ENCODE results near the gene DIP2C.

DNA sequence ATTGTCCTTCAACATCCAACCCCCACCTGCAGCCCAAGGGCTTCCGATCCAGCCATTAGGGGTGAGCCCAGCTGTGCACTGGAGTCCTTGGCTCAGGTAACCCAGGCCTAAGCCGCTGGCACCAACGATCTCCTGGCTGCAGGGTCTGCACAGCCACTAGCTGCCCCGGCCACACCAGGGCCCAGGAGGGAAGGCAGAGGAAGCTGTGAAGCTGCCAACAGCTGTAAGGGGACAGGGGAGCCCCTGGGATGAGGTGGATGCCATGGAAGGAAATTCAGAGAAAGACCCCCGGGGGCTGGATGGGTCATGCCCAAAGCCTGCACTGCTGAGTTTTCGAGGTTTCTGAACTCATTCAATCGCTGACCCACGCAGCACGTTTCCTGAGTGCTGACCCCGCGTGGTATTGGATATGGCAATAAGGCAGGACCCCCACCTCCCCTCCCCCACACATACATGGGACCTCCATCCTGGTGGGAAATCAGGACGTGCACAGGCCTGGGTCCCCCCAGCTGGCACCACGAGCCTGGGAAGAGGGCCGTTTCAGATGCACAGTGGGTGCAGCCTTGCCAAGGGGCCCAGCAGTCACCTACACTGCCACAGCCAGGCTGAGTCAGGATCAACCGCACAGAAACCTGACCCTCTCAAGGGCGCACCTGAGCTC lies 170.3 kb downstream of the DIP2C start:
- TF ChIP-seq, protein P1, sequence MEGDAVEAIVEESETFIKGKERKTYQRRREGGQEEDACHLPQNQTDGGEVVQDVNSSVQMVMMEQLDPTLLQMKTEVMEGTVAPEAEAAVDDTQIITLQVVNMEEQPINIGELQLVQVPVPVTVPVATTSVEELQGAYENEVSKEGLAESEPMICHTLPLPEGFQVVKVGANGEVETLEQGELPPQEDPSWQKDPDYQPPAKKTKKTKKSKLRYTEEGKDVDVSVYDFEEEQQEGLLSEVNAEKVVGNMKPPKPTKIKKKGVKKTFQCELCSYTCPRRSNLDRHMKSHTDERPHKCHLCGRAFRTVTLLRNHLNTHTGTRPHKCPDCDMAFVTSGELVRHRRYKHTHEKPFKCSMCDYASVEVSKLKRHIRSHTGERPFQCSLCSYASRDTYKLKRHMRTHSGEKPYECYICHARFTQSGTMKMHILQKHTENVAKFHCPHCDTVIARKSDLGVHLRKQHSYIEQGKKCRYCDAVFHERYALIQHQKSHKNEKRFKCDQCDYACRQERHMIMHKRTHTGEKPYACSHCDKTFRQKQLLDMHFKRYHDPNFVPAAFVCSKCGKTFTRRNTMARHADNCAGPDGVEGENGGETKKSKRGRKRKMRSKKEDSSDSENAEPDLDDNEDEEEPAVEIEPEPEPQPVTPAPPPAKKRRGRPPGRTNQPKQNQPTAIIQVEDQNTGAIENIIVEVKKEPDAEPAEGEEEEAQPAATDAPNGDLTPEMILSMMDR (IDR thresholded peaks at IDR 0.05), result no peak
- no peak for TF ChIP-seq EZH2phosphoT487 (IDR thresholded peaks at IDR 0.05)

All from neural progenitor cell (in vitro differentiated cells).